Nephron progenitor cell (in vitro differentiated cells): ENCODE measurements around the gene HDDC3.
A peak's percentile ranks its signal among the peaks of the same experiment; 100 is the strongest.

Experiments
- DNase-seq: peaks from one replicate; pipeline ENCODE4 v3.0.0; 2021
- H3K27ac Mint-ChIP-seq: 2 replicates; pipeline ENCODE4 v1.8.0; 2021; ENCODE audit warnings: mild to moderate bottlenecking, moderate library complexity, mixed read lengths
- H3K27me3 Mint-ChIP-seq: 2 replicates; pipeline ENCODE4 v1.8.0; 2021; ENCODE audit warnings: mild to moderate bottlenecking, low read depth, mixed read lengths; ENCODE audit not compliant: poor library complexity
- H3K36me3 Mint-ChIP-seq: 2 replicates; pipeline ENCODE4 v1.8.0; 2021; ENCODE audit warnings: low read depth, mixed read lengths
- H3K4me1 Mint-ChIP-seq: 2 replicates; pipeline ENCODE4 v1.8.0; 2021; ENCODE audit warnings: mixed read lengths
- H3K4me3 Mint-ChIP-seq: 2 replicates; pipeline ENCODE4 v1.8.0; 2021; ENCODE audit warnings: mild to moderate bottlenecking, moderate library complexity, mixed read lengths
- H3K9me3 Mint-ChIP-seq: 2 replicates; pipeline ENCODE4 v1.8.0; 2021; ENCODE audit warnings: mild to moderate bottlenecking, moderate library complexity, mixed read lengths
- CTCF ChIP-seq: fragments of 200-600 bp; sonication (generic); IDR thresholded peaks from 2 replicates; pipeline ENCODE4 v1.5.0; 2021; ENCODE audit warnings: antibody characterized with exemption

HDDC3 gene

GRCh38 chr15:90931828-90932659, at the start of gene HDDC3:
Gene HDDC3 (minus strand): TSS chr15:90932549. CDS start chr15:90932540, 9 bp downstream.
- H3K36me3 Mint-ChIP-seq: peaks cover 9% of the 10 kb centered on the region
- peaks cover 42% of the 10 kb centered on the region for H3K4me1 Mint-ChIP-seq
- H3K27ac Mint-ChIP-seq: no peak within 1 kb of the TSS
- peaks cover 15% of the 10 kb centered on the region for H3K27me3 Mint-ChIP-seq
- no peaks in the 10 kb centered on the region for H3K9me3 Mint-ChIP-seq
- H3K4me3 Mint-ChIP-seq: peak within 1 kb of the TSS; percentile 95
- peak; percentile 92 for TF ChIP-seq CTCF
- peak; percentile 97 for DNase-seq

- H3K4me1 Mint-ChIP-seq: no peaks in the 10 kb centered on the region
- no peaks in the 10 kb centered on the region for H3K9me3 Mint-ChIP-seq
- no peak for DNase-seq
- TF ChIP-seq CTCF: no peak
- peaks cover 72% of the 10 kb centered on the region for H3K36me3 Mint-ChIP-seq
- no peak overlapping the region for H3K27ac Mint-ChIP-seq
- H3K4me3 Mint-ChIP-seq: no peak overlapping the region
- no peaks in the 10 kb centered on the region for H3K27me3 Mint-ChIP-seq
These were observed 49.8 kb upstream of the HDDC3 start for GRCh38 chr15:90982135-90982534.

GRCh38 chr15:90981681-90982080, 49.3 kb upstream of the HDDC3 start:
- DNase-seq: no peak
- Mint-ChIP-seq H3K9me3 (no peaks in the 10 kb centered on the region), H3K4me1 (no peaks in the 10 kb centered on the region), H3K27ac (peak overlapping the region; percentile 16), H3K4me3 (no peak overlapping the region), H3K36me3 (peaks cover 76% of the 10 kb centered on the region), H3K27me3 (no peaks in the 10 kb centered on the region)
- TF ChIP-seq CTCF: no peak

GRCh38 chr15:90979582-90979981, 47.2 kb upstream of the HDDC3 start:
- no peak for TF ChIP-seq CTCF
- peaks cover 83% of the 10 kb centered on the region for H3K36me3 Mint-ChIP-seq
- DNase-seq: no peak
- H3K27me3 Mint-ChIP-seq: no peaks in the 10 kb centered on the region
- no peak overlapping the region for H3K27ac Mint-ChIP-seq
- H3K4me3 Mint-ChIP-seq: no peak overlapping the region
- no peaks in the 10 kb centered on the region for H3K4me1 Mint-ChIP-seq
- H3K9me3 Mint-ChIP-seq: no peaks in the 10 kb centered on the region

- Mint-ChIP-seq H3K4me3 (no peak overlapping the region), H3K36me3 (peaks cover 64% of the 10 kb centered on the region), H3K9me3 (no peaks in the 10 kb centered on the region), H3K4me1 (no peaks in the 10 kb centered on the region), H3K27ac (peak overlapping the region; percentile 9), H3K27me3 (no peaks in the 10 kb centered on the region)
- no peak for DNase-seq
- no peak for TF ChIP-seq CTCF
These were observed 41.9 kb upstream of the HDDC3 start for GRCh38 chr15:90974216-90974615.

GRCh38 chr15:90972133-90972532, 39.8 kb upstream of the HDDC3 start:
- TF ChIP-seq CTCF: no peak
- Mint-ChIP-seq H3K27ac (no peak overlapping the region), H3K9me3 (no peaks in the 10 kb centered on the region), H3K4me1 (no peaks in the 10 kb centered on the region), H3K27me3 (no peaks in the 10 kb centered on the region), H3K4me3 (no peak overlapping the region), H3K36me3 (peaks cover 61% of the 10 kb centered on the region)
- no peak for DNase-seq
